Hematopoietic multipotent progenitor cell treated with erythropoietin and hydrocortisone succinate and interleukin-3 and kit ligand, for 4 days (in vitro differentiated cells): Measurements from ENCODE around the gene PRKCE.
"Not testable (repeated sequence)": the region's sequence is repeated elsewhere in the genome, so short reads cannot be mapped to it uniquely, and the experiment has no call there.

Source experiments
- DNase-seq: peaks from one replicate; pipeline ENCODE4 v3.0.0-alpha.2; 2015

PRKCE gene

GRCh38 chr2:46184794-46185583 lies 533.5 kb downstream of the PRKCE start:
- peak; percentile 22 for DNase-seq

- DNase-seq = peak; percentile 31
Observed at GRCh38 chr2:46187112-46187618, 535.7 kb downstream of the PRKCE start.

GRCh38 chr2:46188041-46188716 lies 536.7 kb downstream of the PRKCE start:
- no peak for DNase-seq

- DNase-seq = no peak
Observed at GRCh38 chr2:46193356-46193755, 541.9 kb downstream of the PRKCE start.

DNA sequence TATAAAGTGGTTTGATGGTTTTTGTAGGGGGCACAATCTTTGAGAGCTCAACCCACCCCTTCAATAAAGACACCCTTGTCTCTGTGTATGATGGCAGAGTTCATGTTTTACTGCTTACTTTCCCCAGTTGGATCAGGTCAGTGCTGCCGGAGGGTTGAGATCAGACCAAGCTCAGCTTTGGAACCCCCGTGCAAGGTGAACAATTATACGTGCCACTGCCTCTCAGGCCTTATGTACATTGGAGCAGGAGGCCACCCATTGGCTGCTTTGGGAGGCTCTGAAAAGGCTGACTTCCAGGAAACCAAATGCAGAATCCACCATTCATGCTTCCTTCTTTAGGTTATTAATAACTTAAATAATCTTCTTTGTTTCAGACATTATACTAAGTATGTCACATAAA lies 542.4 kb downstream of the PRKCE start:
- DNase-seq = no peak

GRCh38 chr2:46194856-46195255 lies 543.4 kb downstream of the PRKCE start:
- no peak for DNase-seq

GRCh38 chr2:46195819-46196218 lies 544.3 kb downstream of the PRKCE start:
- DNase-seq = no peak

DNA sequence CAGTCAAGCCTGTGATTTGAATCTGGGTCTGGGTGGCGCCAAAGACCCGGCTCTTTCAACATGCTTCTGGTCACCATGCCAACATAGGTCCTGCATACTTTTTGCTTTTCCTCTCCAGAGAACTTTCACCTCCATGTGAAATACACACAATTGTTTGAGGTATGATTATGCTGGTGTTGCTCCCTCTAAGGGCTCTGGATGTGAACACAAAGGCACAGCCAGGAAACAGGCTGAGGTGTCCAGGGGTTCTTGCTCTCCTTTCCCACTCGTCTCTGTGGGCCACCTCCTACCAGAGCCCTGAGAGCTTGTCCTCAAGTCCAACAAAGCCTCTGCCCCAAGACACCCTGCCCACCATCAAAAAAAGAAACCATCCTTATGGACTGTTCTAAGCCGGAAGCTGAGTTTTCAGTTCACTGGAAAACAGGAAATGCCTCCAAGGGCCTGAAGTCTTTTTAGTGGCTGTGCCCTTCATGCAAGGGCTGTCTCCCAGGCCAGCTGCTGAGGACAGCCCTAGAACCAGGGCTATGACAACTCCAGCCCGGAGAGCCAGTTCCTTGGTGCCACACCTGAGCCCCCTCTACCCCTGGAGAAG lies 545.5 kb downstream of the PRKCE start:
- no peak for DNase-seq

GRCh38 chr2:46197672-46198071 lies 546.2 kb downstream of the PRKCE start:
- no peak for DNase-seq

- DNase-seq = no peak
Observed at GRCh38 chr2:46198164-46198883, 546.8 kb downstream of the PRKCE start.

GRCh38 chr2:46198966-46199365 lies 547.5 kb downstream of the PRKCE start:
- DNase-seq = no peak

GRCh38 chr2:46200100-46200690 lies 548.7 kb downstream of the PRKCE start:
- no peak for DNase-seq

DNA sequence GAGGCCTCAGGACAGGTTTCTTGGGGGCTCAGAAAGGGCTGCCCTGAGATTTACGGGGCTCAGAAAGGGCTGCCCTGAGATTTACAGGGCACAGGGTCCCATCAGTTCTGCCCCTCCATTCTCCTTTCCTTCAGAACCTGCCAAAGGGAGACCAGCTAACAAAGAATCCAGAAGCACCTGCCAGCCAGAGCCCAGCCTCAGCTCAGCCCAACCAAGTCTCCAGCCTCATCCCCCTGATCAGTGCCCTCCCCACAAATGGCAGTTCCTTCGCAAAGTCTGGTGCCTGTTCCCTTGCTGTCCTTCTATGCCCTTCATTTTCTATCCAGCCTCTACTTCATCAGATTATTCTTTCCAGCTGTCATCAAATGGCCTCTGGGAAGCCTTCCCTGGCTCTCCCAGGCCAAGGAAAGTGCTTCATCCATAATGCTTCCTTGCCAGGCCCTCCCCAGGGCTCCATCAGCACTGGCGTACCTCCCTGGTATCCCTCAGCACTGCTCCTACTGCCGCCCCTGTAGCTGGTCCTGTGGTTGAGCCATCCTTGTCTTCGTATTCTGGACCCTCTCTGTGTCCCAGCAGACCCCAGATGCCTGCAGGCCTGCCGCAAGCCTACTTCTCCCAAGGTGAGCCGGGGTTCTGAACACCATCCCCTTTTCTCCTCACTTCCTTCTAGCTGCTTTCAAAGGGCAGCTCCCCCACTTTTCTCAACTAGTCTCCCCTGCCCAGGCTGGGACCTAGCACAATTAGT lies 549.6 kb downstream of the PRKCE start:
- no peak for DNase-seq

DNA sequence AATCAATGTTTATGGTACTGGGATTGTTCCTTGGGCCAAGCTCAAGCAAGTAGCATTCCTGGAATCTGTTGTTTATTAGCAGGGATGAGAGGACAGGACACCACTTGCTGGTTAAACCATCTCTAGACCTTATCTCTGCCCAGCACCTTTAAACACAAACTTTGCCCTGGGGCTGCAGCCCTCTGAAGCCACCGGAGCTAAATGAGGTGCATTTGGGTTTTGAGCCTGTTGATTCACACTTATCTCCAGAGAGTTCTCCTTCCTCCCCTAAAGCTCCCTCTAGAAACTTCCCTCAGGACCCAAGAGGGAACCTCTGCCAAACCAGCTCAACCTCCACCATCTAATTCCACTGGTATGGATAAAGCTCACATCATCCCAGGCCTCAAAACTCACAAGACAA lies 551.0 kb downstream of the PRKCE start:
- DNase-seq = peak; percentile 42

- DNase-seq = no peak
Observed at GRCh38 chr2:46202987-46203386, 551.5 kb downstream of the PRKCE start.

GRCh38 chr2:46203636-46204035 lies 552.2 kb downstream of the PRKCE start:
- not testable (repeated sequence) for DNase-seq

DNA sequence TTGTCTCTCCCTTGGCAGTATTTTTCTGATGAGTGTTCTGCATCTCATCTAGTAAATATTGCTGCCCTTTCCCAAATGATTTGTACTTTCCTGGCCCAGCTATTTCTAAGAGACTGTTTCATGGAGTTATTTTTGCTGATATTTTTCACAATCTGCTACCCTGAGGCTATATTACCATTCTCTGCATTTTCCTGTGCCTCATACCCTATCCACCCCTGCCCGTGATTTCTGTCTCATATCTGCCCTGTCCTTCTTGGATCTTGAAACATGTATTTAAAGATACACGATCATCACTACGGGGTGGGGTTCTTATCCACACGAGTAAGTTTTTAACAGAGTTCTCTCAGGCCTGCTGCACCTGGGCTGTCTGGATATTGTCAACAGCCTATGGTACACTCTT lies 556.1 kb downstream of the PRKCE start:
- no peak for DNase-seq

DNA sequence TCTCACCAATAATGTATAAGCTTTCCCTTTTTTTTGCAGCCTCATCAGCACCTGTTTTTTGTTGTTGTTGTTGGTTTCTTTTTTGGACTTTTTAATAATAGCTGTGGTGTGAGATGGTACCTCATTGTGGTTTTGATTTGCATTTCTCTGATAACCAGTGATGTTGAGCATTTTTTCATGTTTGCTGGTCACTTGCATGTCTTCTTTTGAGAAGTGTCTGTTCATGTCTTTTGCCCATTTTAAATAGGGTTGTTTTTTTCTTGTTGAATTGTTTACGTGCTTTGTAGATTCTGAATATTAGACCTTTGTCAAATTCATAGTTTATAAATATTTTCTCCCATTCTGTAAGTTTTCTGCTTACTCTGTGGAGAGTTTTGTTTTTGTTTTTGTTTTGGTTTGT lies 557.3 kb downstream of the PRKCE start:
- DNase-seq = no peak

DNA sequence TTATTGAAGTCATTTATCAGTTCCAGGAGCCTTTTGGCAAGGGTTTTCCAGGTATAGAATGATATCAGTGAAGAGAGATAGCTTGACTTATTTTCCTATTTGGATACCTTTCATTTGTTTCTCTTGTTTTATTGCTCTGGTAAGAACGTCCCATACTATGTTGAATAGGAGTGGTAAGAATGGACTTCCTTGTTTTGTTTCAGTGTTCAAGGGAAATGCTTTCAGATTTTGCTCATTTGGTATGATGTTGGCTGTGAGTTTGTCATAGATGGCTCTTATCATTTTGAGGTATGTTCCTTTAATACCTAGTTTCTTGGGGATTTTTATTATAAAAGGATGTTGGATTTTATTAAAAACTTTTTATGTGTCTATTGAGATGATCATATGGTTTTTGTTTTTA lies 558.6 kb downstream of the PRKCE start:
- DNase-seq = no peak

- DNase-seq = no peak
Observed at GRCh38 chr2:46211461-46211860, 560.0 kb downstream of the PRKCE start.

- no peak for DNase-seq
Observed at GRCh38 chr2:46213906-46214305, 562.4 kb downstream of the PRKCE start.

- DNase-seq = no peak
Observed at GRCh38 chr2:46216213-46216612, 564.7 kb downstream of the PRKCE start.
